ENCODE results near the gene MARCHF9. TPM values are rescaled to one million over a fixed set of nuclear protein-coding genes. Genes with fewer than 3 reads are reported as not detected.

MARCHF9 gene
- total RNA-seq, 6 experiments from 2014 or later, result 2.1 to 3.9 (median 3.3) TPM

- Histone ChIP-seq H3K4me1 (peaks cover 0 to 17% (median 0%) of the 10 kb centered on the region in 4 donors), H3K36me3 (no peaks in the 10 kb centered on the region), H3K4me3 (no peak overlapping the region), H3K9me3 (no peaks in the 10 kb centered on the region), H3K27me3 (no peaks in the 10 kb centered on the region), H3K27ac (no peak overlapping the region)
- DNase-seq (no peak), ATAC-seq (no peak)
- TF ChIP-seq POLR2A (IDR thresholded peaks at IDR 0.05) (no peak), CTCF (IDR thresholded peaks at IDR 0.05) (no peak)
- WGBS (ENCODE audit: insufficient coverage, low coverage, low lambda C conversion rate, missing lambda C conversion rate), result 58% methylated on average over 1 of the region's 1 CpG
- intact Hi-C loops (cut with DNase I), result no loop called here
Observed at GRCh38 chr12:57779736-57780135, 24.8 kb downstream of the MARCHF9 start.

- no peak for ATAC-seq
- DNase-seq, result no peak
- Histone ChIP-seq H3K27ac (no peak overlapping the region), H3K36me3 (peaks cover 0 to 4% (median 0%) of the 10 kb centered on the region in 4 donors), H3K9me3 (no peaks in the 10 kb centered on the region), H3K4me1 (peaks cover 0 to 17% (median 0%) of the 10 kb centered on the region in 4 donors), H3K4me3 (no peak overlapping the region), H3K27me3 (no peaks in the 10 kb centered on the region)
- TF ChIP-seq POLR2A (IDR thresholded peaks at IDR 0.05), result no peak
- TF ChIP-seq CTCF (IDR thresholded peaks at IDR 0.05), result no peak
- WGBS (ENCODE audit: insufficient coverage, low coverage, low lambda C conversion rate, missing lambda C conversion rate), result no CpG with 5 or more reads among the region's 4 CpGs
- intact Hi-C loops (cut with DNase I), result no loop called here
Observed at GRCh38 chr12:57780284-57780897, 25.5 kb downstream of the MARCHF9 start.

GRCh38 chr12:57781244-57781643 lies 26.3 kb downstream of the MARCHF9 start:
- Histone ChIP-seq H3K27ac (no peak overlapping the region), H3K4me3 (no peak overlapping the region), H3K27me3 (no peaks in the 10 kb centered on the region), H3K9me3 (no peaks in the 10 kb centered on the region), H3K4me1 (peaks cover 0 to 17% (median 0%) of the 10 kb centered on the region in 4 donors), H3K36me3 (peaks cover 0 to 12% (median 4%) of the 10 kb centered on the region in 4 donors)
- TF ChIP-seq CTCF (IDR thresholded peaks at IDR 0.05), result no peak
- no peak for TF ChIP-seq POLR2A (IDR thresholded peaks at IDR 0.05)
- WGBS (ENCODE audit: insufficient coverage, low coverage, low lambda C conversion rate, missing lambda C conversion rate), result 80% methylated on average over 2 of the region's 3 CpGs
- intact Hi-C loops (cut with DNase I), result no loop called here
- DNase-seq (no peak), ATAC-seq (no peak)

- Histone ChIP-seq H3K4me3 (no peak overlapping the region), H3K9me3 (no peaks in the 10 kb centered on the region), H3K4me1 (peaks cover 0 to 17% (median 0%) of the 10 kb centered on the region in 4 donors), H3K27me3 (no peaks in the 10 kb centered on the region), H3K36me3 (peaks cover 0 to 18% (median 7%) of the 10 kb centered on the region in 4 donors), H3K27ac (no peak overlapping the region)
- ATAC-seq (no peak), DNase-seq (no peak)
- 53% methylated on average over 2 of the region's 2 CpGs for WGBS (ENCODE audit: insufficient coverage, low coverage, low lambda C conversion rate, missing lambda C conversion rate)
- intact Hi-C loops (cut with DNase I), result no loop called here
- TF ChIP-seq CTCF (IDR thresholded peaks at IDR 0.05), result no peak
Observed at GRCh38 chr12:57781801-57782200, 26.9 kb downstream of the MARCHF9 start.

Data from right lobe of liver (tissue), 6 donors.